Left colon (tissue), 2 donors: Measurements from ENCODE around the gene COX6A2. TPM values are rescaled to one million over a fixed set of nuclear protein-coding genes. Genes with fewer than 3 reads are reported as not detected.

Experiments
- ATAC-seq: fragments of 200-7000 bp; cut with Tn5 transposase; one replicate; pipeline ENCODE4 v1.9.1; 2020; ENCODE audit warnings: mild to moderate bottlenecking, moderate library complexity
- DNase-seq, 2 donors: peaks; one replicate each; pipeline ENCODE4 v3.0.0-alpha.2; 2020
- intact Hi-C, 2 donors: fragments of 100-400 bp; cut with DNase I in 1 of 2; cut with micrococcal nuclease in 1 of 2; formaldehyde crosslinking; loops; one replicate each; pipeline versions ENCODE4 v1.11.2 to v1.14.0; 2022; cut with DNase I, micrococcal nuclease
- total RNA-seq, 2 donors: library from RNA; stranded (reverse); fragmentation: NEBNext Ultra II Directional; extraction: Animal tissue kit (Norgen Biotek cat#: 25700); gene quantifications; one replicate each; pipeline ENCODE4 v1.2.1, GENCODE V29; 2021
- donor health status: DM: no; HTN: no; CAD: no.
- donor health status: DM: yes; HTN: yes; CAD: no.

COX6A2 gene
- total RNA-seq, 2 donors from 2014 or later: not detected

DNA sequence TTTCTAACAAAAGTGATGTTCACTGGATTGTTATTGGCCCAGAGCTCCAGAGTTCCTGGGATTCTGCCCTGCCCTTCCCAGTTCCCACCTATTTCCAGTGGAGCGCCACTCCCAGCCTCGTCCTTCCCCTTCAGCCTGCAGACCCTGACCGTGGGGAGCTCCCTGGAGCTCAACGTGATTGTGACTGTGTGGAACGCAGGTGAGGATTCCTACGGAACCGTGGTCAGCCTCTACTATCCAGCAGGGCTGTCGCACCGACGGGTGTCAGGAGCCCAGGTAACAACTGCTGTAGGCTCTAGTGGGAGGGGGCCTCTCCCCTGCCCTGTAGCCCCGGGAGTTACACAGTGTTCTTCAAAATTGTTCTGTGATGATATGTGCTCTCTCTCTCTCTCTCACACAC, 11.8 kb downstream of the COX6A2 start:
- DNase-seq: no peak
- no peak for ATAC-seq
- intact Hi-C loops: no loop called here

DNA sequence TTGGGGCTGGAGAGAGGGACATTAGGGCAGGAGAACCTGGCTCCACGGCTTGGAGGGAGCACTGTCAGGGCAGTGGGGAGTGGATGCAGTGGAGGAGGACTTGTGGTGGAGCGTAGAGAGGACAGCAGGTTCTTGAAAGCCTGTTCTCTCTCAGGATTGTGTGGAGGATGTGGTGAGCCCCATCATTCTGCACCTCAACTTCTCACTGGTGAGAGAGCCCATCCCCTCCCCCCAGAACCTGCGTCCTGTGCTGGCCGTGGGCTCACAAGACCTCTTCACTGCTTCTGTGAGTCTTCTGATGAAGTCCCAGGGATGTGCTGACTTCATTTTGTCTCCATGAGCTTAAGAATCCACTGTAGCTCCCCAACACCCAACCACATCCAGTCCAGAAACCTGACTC, 13.5 kb downstream of the COX6A2 start:
- DNase-seq (no peak), ATAC-seq (no peak)
- intact Hi-C loops: no loop called here

DNA sequence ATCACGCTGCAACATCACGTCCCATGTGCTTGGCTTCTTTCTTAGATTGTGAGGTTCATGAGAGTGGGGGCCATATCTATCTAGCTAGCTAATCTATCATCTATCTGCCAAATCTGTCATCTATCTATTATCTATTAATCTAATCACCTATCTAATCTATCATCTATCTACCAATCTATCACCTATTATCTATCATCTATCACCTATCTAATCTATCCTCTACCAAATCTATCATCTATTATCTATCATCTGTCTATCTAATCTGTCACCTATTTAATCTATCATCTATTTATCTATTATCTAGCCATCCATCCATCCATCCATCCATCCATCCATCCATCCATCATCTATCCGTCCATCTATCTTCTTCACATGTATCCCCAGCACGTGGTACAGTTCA, 14.2 kb downstream of the COX6A2 start:
- ATAC-seq (no peak), DNase-seq (no peak)
- intact Hi-C loops: no loop called here

DNA sequence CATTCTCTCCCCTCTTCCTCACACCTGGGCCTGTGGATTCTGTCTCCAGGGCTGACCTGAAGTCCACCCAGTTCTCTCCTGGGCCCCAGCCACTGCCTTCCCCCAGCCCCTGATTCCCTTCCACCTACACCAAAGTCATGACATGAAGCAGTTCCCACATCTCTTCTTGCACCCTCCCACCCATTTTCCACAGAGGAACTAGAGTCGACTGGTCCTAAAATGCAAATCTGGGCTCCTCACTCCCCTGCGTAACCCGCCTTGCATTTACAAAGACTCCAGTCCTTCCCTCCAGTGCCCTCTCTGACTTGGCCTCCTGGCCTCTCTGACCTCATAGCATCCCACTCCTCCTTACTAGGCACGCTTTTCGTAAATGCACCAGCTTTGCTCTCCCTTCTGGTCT, 14.8 kb downstream of the COX6A2 start:
- DNase-seq (no peak), ATAC-seq (no peak)
- intact Hi-C loops: no loop called here

DNA sequence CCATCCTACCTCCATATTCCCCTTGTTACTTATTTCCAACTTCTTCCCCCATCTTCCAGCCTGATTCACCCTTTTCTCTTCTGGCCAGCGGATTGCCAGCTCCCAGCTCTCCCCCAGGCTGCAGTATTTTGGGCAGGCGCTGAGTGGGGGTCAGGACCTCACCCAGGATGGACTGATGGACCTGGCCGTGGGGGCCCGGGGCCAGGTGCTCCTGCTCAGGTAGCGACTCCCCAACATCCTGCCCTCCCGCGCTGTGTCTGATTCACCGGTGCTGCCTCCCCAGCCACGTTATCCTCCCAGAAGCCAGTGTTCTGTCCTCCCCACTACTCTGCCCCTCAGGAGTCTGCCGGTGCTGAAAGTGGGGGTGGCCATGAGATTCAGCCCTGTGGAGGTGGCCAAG, 15.4 kb downstream of the COX6A2 start:
- intact Hi-C loops: no loop called here
- DNase-seq: no peak
- no peak for ATAC-seq

DNA sequence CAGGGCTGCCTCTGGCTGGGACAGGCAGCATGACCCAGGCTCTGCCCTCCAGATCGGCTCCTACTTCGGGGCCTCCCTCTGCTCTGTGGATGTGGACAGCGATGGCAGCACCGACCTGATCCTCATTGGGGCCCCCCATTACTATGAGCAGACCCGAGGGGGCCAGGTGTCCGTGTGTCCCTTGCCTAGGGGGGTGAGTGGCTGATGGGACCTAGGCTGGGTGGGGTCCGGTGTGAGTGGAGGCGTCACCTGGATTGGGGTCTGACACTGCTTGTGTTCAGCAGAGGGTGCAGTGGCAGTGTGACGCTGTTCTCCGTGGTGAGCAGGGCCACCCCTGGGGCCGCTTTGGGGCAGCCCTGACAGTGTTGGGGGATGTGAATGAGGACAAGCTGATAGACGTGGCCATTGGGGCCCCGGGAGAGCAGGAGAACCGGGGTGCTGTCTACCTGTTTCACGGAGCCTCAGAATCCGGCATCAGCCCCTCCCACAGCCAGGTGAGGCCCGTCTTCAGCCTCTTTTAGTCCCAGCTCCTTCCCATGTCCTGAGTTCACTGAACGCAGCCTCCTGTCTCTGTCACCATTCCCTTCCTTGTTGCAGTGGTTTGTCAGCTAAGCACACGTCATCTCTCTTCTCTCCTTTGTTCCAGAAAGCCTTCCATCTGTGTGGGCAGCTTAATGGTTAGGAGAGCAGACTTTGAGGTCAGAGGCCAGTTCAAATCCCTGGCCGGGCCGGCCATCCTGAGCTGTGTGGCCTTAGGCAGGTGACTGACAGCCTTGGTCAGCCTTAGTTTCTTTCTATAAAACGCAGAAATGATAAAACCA, 16.9 kb downstream of the COX6A2 start:
- DNase-seq (no peak), ATAC-seq (no peak)
- intact Hi-C loops: no loop called here

DNA sequence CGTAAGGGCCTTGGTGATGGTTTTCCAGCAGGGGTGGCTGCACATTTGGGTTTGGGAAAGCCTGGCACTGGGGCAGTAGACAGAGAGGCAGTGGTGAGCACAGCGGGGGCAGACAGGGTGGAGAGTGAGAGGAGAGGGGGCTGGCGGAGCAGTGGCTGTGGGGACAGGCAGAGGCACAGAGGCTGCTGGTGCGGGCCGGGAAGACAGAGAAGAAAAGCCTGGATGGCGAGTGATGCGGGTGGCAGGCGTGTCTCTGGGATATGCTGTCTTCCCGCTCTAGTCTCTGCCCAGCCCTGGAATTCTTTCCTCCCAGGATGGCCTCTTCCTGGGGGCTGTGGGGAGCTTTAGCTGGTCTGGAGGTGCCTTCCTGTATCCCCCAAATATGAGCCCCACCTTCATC, 18.1 kb downstream of the COX6A2 start:
- ATAC-seq (no peak), DNase-seq (no peak)
- intact Hi-C loops: no loop called here

DNA sequence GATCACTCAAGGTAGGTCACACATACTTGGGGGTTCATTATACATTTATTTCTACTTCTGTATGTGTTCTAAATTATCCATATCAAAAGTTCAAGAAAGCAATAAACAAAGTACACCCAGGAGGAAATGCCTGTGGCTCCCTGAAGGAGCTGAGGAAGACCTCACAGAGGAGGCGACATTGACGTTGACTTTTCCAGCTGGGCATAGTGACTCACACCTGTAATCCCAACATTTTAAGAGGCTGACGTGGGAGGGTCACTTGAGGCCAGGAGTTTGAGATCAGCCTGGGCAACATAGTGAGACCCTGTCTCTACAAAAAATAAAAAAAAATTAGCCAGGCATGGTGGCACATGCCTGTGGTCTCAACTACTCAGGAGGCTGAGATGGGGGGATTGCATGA, 18.7 kb downstream of the COX6A2 start:
- ATAC-seq: no peak
- no peak for DNase-seq
- intact Hi-C loops: no loop called here

DNA sequence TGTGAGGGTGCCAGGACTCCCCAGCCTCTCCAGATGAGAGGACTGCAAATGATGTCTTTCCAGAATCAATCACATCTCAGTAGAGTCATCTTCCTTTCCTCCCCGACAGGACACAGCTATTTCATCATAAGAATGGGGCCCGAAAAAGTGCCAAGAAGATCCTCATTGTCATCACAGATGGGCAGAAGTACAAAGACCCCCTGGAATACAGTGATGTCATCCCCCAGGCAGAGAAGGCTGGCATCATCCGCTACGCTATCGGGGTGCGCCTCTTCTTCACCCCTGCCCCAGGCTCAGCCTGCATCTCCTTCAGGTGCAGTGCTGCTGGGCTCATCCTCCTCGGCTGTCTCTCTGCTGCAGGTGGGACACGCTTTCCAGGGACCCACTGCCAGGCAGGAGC, 20.8 kb downstream of the COX6A2 start:
- no peak for ATAC-seq
- intact Hi-C loops: no loop called here
- DNase-seq: no peak

DNA sequence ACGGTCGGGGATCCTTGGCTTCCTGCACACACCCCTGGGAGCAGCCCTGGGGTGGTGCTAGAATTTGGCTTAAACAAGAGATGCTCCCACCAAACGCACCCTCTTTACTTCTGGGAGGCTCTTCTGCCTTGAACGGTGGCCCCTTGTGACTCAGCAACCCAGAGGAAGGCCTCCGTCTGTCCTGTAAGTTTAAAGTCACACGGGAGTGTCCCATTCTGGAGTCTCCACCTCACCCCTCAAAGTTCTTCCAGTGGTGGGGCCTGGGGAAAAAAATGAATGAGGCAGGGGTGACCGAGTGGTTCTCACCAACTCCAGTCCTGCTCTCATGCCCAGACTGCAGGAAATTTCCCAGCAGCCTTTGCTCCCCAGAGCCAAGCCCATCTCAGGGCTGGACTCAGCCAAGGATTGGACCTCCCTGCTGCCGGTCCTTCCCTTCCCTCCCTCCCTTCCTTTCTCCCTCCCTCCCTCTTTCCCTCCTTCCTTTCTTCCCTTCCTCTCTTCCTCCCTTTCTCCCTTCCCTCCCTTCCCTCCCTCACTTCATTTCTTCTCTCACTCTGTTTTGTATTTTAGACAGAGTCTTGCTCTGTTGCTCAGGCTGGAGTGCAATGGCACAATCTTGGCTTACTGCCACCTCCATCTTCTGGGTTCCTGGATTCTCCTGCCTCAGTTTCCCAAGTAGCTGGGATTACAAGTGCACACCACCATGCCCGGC, 23.7 kb downstream of the COX6A2 start:
- intact Hi-C loops: no loop called here
- ATAC-seq: no peak
- no peak for DNase-seq

DNA sequence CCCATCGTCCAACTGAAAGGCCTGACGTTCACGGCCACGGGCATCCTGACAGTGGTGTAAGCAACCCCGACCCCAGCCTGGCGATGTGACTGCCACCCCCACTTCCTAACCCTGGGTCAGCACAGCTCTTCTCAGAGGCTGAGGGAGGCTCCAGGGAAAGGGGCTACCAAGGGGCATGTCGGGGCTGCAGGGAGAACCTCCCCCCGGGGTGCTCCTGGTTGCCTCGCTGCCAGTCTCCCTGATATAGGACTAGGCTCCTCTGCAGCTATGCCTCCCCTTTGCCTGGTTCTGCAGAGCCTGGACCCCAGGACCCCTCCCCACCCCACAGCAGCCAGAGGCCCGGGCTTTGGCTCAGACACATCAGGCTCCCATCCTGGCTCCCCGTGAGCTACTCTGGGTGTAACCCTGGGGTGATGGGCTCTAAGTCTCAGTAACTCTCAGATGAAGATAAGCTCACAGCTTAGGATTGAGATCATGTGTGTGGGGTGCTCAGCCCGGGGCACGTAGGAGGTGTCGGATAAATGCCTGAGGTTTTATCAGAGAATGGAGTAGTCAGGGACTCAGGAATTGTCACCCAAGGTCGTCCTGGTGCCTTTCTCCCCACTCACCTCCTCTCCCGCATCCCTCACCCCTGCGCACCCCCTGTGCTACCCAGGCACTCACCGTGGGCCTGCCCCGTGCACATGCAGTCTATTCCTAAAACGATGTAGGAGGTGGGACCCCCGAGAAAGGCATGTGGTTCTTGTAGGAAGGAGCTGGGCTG, 24.4 kb downstream of the COX6A2 start:
- DNase-seq (no peak), ATAC-seq (no peak)
- intact Hi-C loops: no loop called here

DNA sequence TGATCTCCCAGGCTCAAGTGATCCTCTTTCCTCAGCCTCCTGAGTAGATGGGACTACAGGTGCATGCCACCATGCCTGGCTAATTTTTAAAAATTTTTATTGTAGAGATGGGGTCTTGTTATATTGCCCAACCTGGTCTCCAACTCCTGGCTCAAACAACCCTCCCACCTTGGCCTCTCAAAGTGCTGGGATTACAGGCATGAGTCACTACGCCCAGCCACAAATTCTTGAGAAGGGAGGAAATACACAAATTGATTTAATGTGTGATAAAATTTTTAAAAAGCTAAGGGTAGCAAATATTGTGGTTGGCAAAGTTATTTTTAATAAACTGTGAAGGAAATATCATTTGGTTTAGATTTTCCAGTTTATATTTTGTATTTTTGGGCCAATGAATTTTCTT, 25.5 kb downstream of the COX6A2 start:
- no peak for ATAC-seq
- no peak for DNase-seq
- intact Hi-C loops: no loop called here

DNA sequence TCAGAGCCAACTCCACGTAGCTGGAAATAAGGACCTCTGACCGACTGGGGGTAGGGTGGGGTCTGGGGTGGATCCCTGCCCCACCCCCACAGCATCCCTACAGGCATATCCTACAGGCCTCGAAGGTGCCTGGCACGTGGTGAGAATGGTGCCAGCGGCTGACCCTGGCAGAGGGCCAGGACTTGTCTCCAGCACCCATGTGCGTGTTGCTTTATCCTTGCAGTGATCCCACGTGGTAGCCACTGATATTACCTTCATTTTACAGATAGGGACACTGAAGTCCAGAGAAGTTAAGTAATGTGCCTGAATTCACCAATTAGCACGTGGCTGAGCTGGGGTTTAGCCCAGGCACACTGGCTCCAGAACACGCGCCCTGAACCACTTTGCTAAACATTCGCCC, 26.7 kb downstream of the COX6A2 start:
- ATAC-seq: no peak
- intact Hi-C loops: no loop called here
- no peak for DNase-seq

DNA sequence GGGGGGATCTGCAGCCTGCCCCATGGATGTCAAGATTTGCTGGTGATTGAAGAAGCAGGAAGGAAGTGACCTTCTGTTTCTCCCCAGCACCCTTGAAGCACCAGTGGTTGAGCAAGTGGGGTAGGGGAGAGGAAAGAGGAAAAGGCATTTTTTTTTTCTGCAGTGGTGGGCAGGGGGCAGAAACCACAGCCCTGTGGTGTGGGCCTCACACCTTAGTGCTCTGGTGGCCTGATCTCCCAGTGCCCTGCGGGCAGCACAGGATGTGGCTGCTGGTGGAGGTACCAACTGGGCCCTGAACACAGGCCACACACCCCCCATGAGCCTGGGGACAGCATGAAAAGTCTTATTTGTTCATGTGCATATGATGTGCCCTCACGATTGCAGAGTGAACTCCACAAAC, 28.0 kb downstream of the COX6A2 start:
- ATAC-seq: no peak
- no peak for DNase-seq
- intact Hi-C loops: no loop called here

DNA sequence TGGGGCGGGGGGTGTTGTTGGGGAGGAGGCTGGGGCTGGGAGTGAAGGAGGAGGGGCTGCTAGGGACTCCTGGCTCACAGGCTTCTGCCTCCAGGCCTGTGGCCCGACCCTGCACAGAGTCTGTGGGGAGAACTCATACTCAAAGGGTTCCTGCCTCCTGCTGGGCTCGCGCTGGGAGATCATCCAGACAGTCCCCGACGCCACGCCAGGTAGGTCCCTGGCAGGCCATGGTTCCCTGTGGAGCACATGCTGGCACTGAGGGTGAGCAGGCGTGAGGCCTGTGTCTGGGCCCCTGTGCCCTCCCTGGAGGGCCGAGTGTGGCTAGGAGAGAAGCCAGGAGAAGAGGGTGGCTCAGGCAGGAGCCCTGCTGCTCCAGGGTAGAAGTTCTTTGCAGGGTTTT, 30.5 kb downstream of the COX6A2 start:
- intact Hi-C loops: no loop called here
- DNase-seq: no peak
- no peak for ATAC-seq

DNA sequence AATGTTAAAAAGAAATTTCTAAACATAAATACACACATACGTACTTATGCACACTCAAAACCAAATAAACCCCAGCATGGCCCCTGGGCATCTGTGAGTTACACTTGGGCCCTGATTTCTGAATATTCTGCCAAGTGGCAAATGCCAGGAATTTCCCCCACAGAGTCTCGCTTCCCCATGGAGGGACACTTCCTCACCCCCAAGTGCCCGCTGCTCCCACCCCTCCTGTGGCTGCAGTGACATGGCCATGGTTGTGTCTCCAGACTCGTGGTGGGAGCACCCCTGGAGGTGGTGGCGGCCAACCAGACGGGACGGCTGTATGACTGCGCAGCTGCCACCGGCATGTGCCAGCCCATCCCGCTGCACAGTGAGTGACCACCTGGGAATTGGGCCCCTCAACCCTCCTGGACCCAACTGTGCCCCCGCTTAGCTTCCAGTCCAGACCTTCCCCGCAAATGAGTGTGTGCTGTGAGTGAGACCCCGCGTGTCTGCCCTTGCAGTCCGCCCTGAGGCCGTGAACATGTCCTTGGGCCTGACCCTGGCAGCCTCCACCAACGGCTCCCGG, 31.0 kb downstream of the COX6A2 start:
- ATAC-seq: no peak
- no peak for DNase-seq
- intact Hi-C loops: no loop called here

DNA sequence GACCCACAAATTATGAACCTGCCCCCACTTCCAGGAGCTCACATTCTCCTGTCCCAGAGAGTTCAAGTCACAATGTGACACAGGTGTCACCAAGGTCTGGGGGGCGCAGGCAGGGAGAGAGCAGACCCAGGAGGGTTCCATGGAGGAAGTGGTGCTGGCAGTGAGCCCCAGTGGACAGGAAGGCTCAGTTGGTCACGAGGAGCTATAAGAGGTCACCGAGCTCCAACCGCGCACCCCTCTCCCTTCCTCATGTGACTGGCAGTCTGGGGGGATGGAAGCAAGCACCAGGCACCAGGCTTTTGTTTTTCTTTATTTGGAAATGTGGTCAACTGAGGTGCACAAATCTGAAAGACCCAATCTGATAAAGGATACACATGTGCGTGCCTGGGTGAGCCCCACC, 32.5 kb downstream of the COX6A2 start:
- intact Hi-C loops: no loop called here
- ATAC-seq (no peak), DNase-seq (peak; percentile 28 to 44)

DNA sequence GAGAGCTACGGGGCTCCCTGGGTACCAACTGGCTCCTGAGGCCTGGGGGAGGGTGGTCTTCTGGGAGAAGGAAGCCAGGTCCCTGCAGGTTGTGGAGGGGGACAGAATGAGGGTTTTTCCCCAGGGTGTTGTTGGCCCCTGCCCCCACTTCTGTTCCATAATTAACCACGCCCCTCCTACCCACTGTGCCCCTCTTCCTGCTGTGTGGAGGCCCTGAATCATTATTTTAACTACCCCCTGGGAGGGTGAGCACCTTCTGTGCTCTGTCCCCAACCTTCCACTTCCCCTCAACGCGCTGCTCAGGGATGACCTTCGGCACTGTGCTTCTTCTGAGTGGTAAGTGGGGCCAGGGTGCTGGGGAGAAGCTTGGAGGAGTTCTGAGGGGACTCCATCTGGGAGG, 35.1 kb downstream of the COX6A2 start, which contains the start of gene ITGAD:
Gene ITGAD, plus strand, starts transcription at position 280 of the 400 bp plus-strand sequence. Its CDS starts 26 bp downstream, at position 306.
- intact Hi-C loops: no loop called here
- ATAC-seq: no peak

DNA sequence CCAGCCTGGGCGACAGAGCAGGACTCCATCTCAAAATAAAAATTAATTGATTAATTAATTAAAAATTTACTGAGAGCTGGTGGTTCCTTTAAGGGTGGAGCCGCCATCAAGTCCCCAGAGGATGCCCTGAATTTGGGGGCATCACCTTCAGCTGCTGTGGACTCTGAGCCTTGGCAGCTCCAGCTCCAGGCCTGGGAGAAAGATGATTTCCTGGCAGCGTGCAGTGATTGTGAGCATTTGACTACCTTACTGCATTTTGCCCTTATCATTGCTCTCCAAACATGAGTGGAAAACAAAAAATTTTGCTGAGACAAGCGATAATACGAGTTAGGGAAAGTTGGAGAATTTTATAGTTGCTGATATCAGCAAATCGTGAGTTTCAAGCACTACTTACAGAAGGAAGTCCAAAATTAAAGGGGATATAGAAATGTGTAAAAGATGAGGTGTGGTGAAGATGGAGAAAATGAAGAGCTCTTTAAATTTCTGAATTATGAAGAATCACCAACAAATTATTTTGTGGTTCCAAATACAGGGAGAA, 37.6 kb downstream of the COX6A2 start:
- ATAC-seq: no peak
- intact Hi-C loops: no loop called here

More for the DNA sequence above, 35.1 kb downstream of the COX6A2 start, which contains the start of gene ITGAD:
- DNase-seq: no peak

More for the DNA sequence above, 37.6 kb downstream of the COX6A2 start:
- DNase-seq: no peak
